Lung (tissue), 12 donors: Measurements from ENCODE around the gene DNAL4. TPM values are rescaled to one million over a fixed set of nuclear protein-coding genes. Genes with fewer than 3 reads are reported as not detected.

Experiments used
- ATAC-seq: fragments of 200-7000 bp; cut with Tn5 transposase; one replicate; pipeline ENCODE4 v1.9.1; 2020; ENCODE audit warnings: moderate number of reproducible peaks; ENCODE audit not compliant: insufficient read depth, low FRiP score
- DNase-seq, 3 donors: peaks; one replicate each; pipeline ENCODE4 v3.0.0-alpha.2; 2013 to 2017
- H3K27ac ChIP-seq, 2 donors: one replicate each; pipeline ENCODE4 v1.5.1; 2013; ENCODE audit warnings: mild to moderate bottlenecking in 2 of 2, moderate library complexity in 2 of 2, control low read depth in 1 of 2, inconsistent platforms in 1 of 2, low read depth in 1 of 2, low read length in 1 of 2
- H3K27me3 ChIP-seq, 3 donors: one replicate each; pipeline ENCODE4 v1.5.1; 2013; ENCODE audit warnings: low read length in 2 of 3; ENCODE audit not compliant: control insufficient read depth in 3 of 3, insufficient read depth in 3 of 3
- H3K36me3 ChIP-seq, 4 donors: one replicate each; pipeline ENCODE4 v1.5.1; 2013; ENCODE audit warnings: low read length in 4 of 4, mild to moderate bottlenecking in 1 of 4, moderate library complexity in 1 of 4; ENCODE audit not compliant: control insufficient read depth in 4 of 4, insufficient read depth in 4 of 4
- H3K4me1 ChIP-seq, 5 donors: one replicate each; pipeline ENCODE4 v1.5.1; 2013; ENCODE audit warnings: low read length in 5 of 5, mild to moderate bottlenecking in 2 of 5, moderate library complexity in 1 of 5; ENCODE audit not compliant: control insufficient read depth in 5 of 5, insufficient read depth in 5 of 5
- H3K4me3 ChIP-seq: one replicate; pipeline ENCODE4 v1.5.1; 2013; ENCODE audit warnings: mild to moderate bottlenecking, control low read depth, moderate library complexity
- H3K9ac ChIP-seq, 2 donors: one replicate each; pipeline ENCODE4 v1.5.1; 2013; ENCODE audit warnings: low read length in 2 of 2, control low read depth in 1 of 2; ENCODE audit not compliant: insufficient read depth in 1 of 2
- H3K9me3 ChIP-seq, 4 donors: one replicate each; pipeline ENCODE4 v1.5.1; 2013; ENCODE audit warnings: low read length in 3 of 4, mild to moderate bottlenecking in 1 of 4, moderate library complexity in 1 of 4; ENCODE audit not compliant: control insufficient read depth in 4 of 4, insufficient read depth in 3 of 4
- WGBS, 2 donors: extraction: QIAGEN DNeasy Blood & Tissue Kit; methylation state at CpG; one replicate each; pipeline ENCODE4 v1.1.7; 2013; 5-methylcytosine and 5-hydroxymethylcytosine counted together
- polyA plus RNA-seq, 2 donors: library from polyadenylated mRNA; stranded (reverse); fragments of 200-250 nt; gene quantifications; one replicate each; pipeline ENCODE4 v1.2.1, GENCODE V29; 2013
- total RNA-seq, 2 donors: library from RNA; depleted of rRNA in 1 of 2; stranded (reverse); fragments of >200 nt in 1 of 2; gene quantifications; one replicate each; pipeline ENCODE4 v1.2.1, GENCODE V29; 2014 to 2021
- TF ChIP-seq, protein P1 (sequence below): IDR thresholded peaks from 2 replicates; pipeline ENCODE4 v1.5.1; 2012; ENCODE audit warnings: mild to moderate bottlenecking; ENCODE audit errors: control extremely low read depth, extremely low read depth
- donor health status: control.
- donor health status: control.
- donor health status: Bipolar disorder and iron deficiency.
- donor health status: healthy.
- donor health status: DM: yes; HTN: yes; CAD: no.

DNAL4 gene
- total and polyA plus RNA-seq, 4 donors = 22.2 to 29.0 (median 26.3) TPM

DNA sequence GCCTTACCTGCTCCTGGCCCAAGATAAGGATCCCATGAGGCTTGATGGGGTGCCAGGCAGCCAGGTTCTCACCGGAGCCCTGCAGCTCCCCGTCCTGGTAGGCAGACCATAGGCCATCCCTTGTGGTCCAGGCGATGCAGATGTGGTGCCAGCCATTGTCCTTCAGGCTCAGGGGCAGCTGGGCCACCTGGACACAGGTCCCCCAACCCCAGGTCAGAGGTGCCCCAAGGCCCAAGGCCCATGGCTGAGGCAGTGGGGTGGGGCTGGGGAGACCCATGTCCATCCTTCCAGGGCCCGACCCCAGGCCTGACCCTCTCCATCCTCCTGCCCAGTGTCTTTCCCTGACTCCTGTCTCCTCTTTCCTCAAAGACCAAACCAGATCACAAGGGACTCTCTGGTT is 29.1 kb upstream of the DNAL4 start:
- TF ChIP-seq, protein P1, sequence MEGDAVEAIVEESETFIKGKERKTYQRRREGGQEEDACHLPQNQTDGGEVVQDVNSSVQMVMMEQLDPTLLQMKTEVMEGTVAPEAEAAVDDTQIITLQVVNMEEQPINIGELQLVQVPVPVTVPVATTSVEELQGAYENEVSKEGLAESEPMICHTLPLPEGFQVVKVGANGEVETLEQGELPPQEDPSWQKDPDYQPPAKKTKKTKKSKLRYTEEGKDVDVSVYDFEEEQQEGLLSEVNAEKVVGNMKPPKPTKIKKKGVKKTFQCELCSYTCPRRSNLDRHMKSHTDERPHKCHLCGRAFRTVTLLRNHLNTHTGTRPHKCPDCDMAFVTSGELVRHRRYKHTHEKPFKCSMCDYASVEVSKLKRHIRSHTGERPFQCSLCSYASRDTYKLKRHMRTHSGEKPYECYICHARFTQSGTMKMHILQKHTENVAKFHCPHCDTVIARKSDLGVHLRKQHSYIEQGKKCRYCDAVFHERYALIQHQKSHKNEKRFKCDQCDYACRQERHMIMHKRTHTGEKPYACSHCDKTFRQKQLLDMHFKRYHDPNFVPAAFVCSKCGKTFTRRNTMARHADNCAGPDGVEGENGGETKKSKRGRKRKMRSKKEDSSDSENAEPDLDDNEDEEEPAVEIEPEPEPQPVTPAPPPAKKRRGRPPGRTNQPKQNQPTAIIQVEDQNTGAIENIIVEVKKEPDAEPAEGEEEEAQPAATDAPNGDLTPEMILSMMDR = no peak
- ATAC-seq (no peak), DNase-seq (no peak)
- H3K36me3 ChIP-seq = no peaks in the 10 kb centered on the region
- no peak overlapping the region for H3K4me3 ChIP-seq
- H3K9ac ChIP-seq = no peak overlapping the region
- H3K27me3 ChIP-seq = peaks cover 0 to 7% (median 0%) of the 10 kb centered on the region in 3 donors
- no peak overlapping the region for H3K27ac ChIP-seq
- no peaks in the 10 kb centered on the region for H3K4me1 ChIP-seq
- 90 to 96% methylated on average over 4 of the region's 4 CpGs for WGBS, 2 donors
- H3K9me3 ChIP-seq = no peaks in the 10 kb centered on the region

DNA sequence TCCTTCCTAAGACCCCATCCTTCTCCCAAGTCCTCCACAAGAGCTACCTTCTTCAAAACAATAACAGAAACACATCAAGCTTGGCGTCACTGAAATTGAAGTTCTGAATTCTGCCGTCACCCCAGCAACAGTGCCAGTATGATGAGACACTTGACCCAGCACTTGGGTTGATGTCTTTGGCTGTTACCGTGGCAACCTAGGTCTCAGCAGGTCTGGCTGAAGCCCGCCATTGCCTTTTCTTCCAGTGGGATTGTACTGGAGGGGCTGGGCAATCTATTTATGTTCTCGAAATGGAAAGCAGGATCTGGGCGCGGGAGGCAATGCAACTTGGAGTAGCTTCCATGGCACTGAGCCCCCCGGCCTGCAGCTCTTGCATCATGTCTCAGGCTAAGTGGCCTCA is 26.1 kb upstream of the DNAL4 start:
- ATAC-seq = no peak
- Histone ChIP-seq H3K9me3 (no peaks in the 10 kb centered on the region), H3K36me3 (no peaks in the 10 kb centered on the region), H3K27ac (no peak overlapping the region), H3K4me1 (no peaks in the 10 kb centered on the region), H3K27me3 (peaks cover 0 to 7% (median 0%) of the 10 kb centered on the region in 3 donors), H3K9ac (no peak overlapping the region), H3K4me3 (no peak overlapping the region)
- 73 to 84% methylated on average over 8 of the region's 8 CpGs for WGBS, 2 donors
- no peak for DNase-seq
- TF ChIP-seq, protein P1 = no peak

DNA sequence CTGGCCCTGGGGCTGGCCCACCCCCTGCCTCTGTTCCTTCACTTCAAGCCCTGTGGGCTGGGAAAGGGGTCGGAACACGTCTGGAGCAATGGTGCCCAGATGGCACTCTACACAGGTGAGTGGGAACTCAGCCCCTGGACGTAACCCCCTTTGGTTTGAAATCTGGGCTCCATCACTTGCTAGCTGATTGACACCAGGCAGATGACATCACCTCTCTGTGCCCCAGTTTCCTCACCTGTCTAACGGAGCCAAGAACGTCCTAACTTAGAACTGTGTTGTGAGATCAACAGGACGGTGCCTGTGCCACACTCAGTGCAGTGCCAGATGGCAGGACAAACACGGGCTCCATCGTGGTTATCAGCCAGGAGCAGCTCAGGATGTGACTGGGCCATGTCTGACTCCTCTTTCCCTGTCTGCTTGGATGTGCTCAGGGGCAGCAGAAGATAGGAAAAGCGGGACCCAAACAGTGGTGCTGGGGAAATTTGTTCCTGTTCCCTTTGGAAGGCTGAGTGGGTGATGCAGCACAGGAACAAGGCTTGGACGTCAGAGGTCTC is 25.5 kb upstream of the DNAL4 start:
- no peaks in the 10 kb centered on the region for H3K36me3 ChIP-seq
- TF ChIP-seq, protein P1 = no peak
- peaks cover 0 to 7% (median 0%) of the 10 kb centered on the region in 3 donors for H3K27me3 ChIP-seq
- H3K4me1 ChIP-seq = no peaks in the 10 kb centered on the region
- no peak overlapping the region for H3K4me3 ChIP-seq
- H3K27ac ChIP-seq = no peak overlapping the region
- WGBS, 2 donors = 80% methylated on average over 10 of the region's 10 CpGs
- no peak for ATAC-seq
- H3K9ac ChIP-seq = no peak overlapping the region
- H3K9me3 ChIP-seq = no peaks in the 10 kb centered on the region
- DNase-seq = no peak

DNA sequence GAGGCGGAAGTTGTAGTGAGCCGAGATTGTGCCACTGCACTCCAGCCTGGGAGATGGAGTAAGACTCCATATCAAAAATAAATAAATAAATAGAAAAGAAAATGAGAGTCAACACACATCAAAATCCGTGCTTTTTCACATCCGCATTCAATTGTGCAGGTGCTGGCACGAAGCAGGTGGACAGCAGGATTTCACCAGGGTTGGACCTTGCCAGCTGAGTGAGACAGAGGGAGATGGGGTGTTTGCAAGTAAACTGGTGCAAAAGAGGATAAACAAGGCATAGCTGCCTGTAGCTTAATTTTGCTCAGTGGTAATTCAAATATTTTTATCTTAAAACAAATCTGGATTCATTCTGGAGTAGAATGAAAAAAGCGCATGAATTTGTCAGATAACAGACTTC is 23.3 kb upstream of the DNAL4 start:
- peaks cover 0 to 7% (median 0%) of the 10 kb centered on the region in 3 donors for H3K27me3 ChIP-seq
- H3K9ac ChIP-seq = no peak overlapping the region
- H3K36me3 ChIP-seq = no peaks in the 10 kb centered on the region
- no peaks in the 10 kb centered on the region for H3K4me1 ChIP-seq
- H3K4me3 ChIP-seq = no peak overlapping the region
- H3K9me3 ChIP-seq = no peaks in the 10 kb centered on the region
- TF ChIP-seq, protein P1 = no peak
- no peak overlapping the region for H3K27ac ChIP-seq
- WGBS, 2 donors = 87 to 90% methylated on average over 6 of the region's 6 CpGs
- DNase-seq = no peak
- no peak for ATAC-seq
